Measurements from ENCODE around the gene ALG6.

The ALG6 gene

GRCh38 chr1:63379583-63379982 is 12.2 kb downstream of the ALG6 start:
- Histone ChIP-seq H3K27me3 (no peaks in the 10 kb centered on the region), H3K4me3 (ENCODE audit: low read depth in 1 of 2, low read length in 1 of 2) (no peak overlapping the region), H3K4me1 (ENCODE audit: control insufficient read depth in 1 of 2, insufficient read depth in 1 of 2, low read depth in 1 of 2, low read length in 1 of 2) (no peaks in the 10 kb centered on the region), H3K36me3 (peaks cover 5% of the 10 kb centered on the region), H3K27ac (no peak overlapping the region), H3K9me3 (no peaks in the 10 kb centered on the region)
- TF ChIP-seq CTCF (IDR thresholded peaks at IDR 0.05) = no peak

- H3K27ac ChIP-seq = no peak overlapping the region
- H3K27me3 ChIP-seq = no peaks in the 10 kb centered on the region
Measured at GRCh38 chr1:63381741-63382140, 14.3 kb downstream of the ALG6 start.

GRCh38 chr1:63401945-63402344 is 34.5 kb downstream of the ALG6 start:
- Histone ChIP-seq H3K27ac (no peak overlapping the region), H3K36me3 (peaks cover 37% of the 10 kb centered on the region), H3K27me3 (no peaks in the 10 kb centered on the region)

More at GRCh38 chr1:63381741-63382140, 14.3 kb downstream of the ALG6 start:
- Histone ChIP-seq H3K4me1 (ENCODE audit: control insufficient read depth in 1 of 2, insufficient read depth in 1 of 2, low read depth in 1 of 2, low read length in 1 of 2) (no peaks in the 10 kb centered on the region), H3K4me3 (ENCODE audit: low read depth in 1 of 2, low read length in 1 of 2) (no peak overlapping the region), H3K36me3 (no peaks in the 10 kb centered on the region), H3K9me3 (no peaks in the 10 kb centered on the region)
- no peak for TF ChIP-seq CTCF (IDR thresholded peaks at IDR 0.05)

GRCh38 chr1:63403386-63403785 is 36.0 kb downstream of the ALG6 start:
- TF ChIP-seq CTCF (IDR thresholded peaks at IDR 0.05) = no peak
- H3K4me1 ChIP-seq (ENCODE audit: control insufficient read depth in 1 of 2, insufficient read depth in 1 of 2, low read depth in 1 of 2, low read length in 1 of 2) = no peaks in the 10 kb centered on the region
- no peaks in the 10 kb centered on the region for H3K27me3 ChIP-seq
- no peaks in the 10 kb centered on the region for H3K9me3 ChIP-seq
- H3K27ac ChIP-seq = no peak overlapping the region
- no peak overlapping the region for H3K4me3 ChIP-seq (ENCODE audit: low read depth in 1 of 2, low read length in 1 of 2)
- peaks cover 38% of the 10 kb centered on the region for H3K36me3 ChIP-seq

More at GRCh38 chr1:63401945-63402344, 34.5 kb downstream of the ALG6 start:
- H3K4me1 ChIP-seq (ENCODE audit: control insufficient read depth in 1 of 2, insufficient read depth in 1 of 2, low read depth in 1 of 2, low read length in 1 of 2) = no peaks in the 10 kb centered on the region
- H3K9me3 ChIP-seq = no peaks in the 10 kb centered on the region
- no peak for TF ChIP-seq CTCF (IDR thresholded peaks at IDR 0.05)
- no peak overlapping the region for H3K4me3 ChIP-seq (ENCODE audit: low read depth in 1 of 2, low read length in 1 of 2)

GRCh38 chr1:63405021-63405420 is 37.6 kb downstream of the ALG6 start:
- Histone ChIP-seq H3K27ac (no peak overlapping the region), H3K36me3 (peaks cover 40% of the 10 kb centered on the region)
- no peak for TF ChIP-seq CTCF (IDR thresholded peaks at IDR 0.05)

GRCh38 chr1:63405987-63406386 is 38.6 kb downstream of the ALG6 start:
- H3K4me3 ChIP-seq (ENCODE audit: low read depth in 1 of 2, low read length in 1 of 2) = no peak overlapping the region
- H3K27me3 ChIP-seq = no peaks in the 10 kb centered on the region
- peaks cover 40% of the 10 kb centered on the region for H3K36me3 ChIP-seq
- no peak for TF ChIP-seq CTCF (IDR thresholded peaks at IDR 0.05)
- H3K4me1 ChIP-seq (ENCODE audit: control insufficient read depth in 1 of 2, insufficient read depth in 1 of 2, low read depth in 1 of 2, low read length in 1 of 2) = no peaks in the 10 kb centered on the region
- H3K27ac ChIP-seq = no peak overlapping the region
- no peaks in the 10 kb centered on the region for H3K9me3 ChIP-seq

More at GRCh38 chr1:63405021-63405420, 37.6 kb downstream of the ALG6 start:
- H3K27me3 ChIP-seq = no peaks in the 10 kb centered on the region
- H3K9me3 ChIP-seq = no peaks in the 10 kb centered on the region
- H3K4me3 ChIP-seq (ENCODE audit: low read depth in 1 of 2, low read length in 1 of 2) = no peak overlapping the region
- no peaks in the 10 kb centered on the region for H3K4me1 ChIP-seq (ENCODE audit: control insufficient read depth in 1 of 2, insufficient read depth in 1 of 2, low read depth in 1 of 2, low read length in 1 of 2)

Data from neutrophil (primary cell).